ENCODE measurements around the gene GLDN. TPM values are rescaled to one million over a fixed set of nuclear protein-coding genes. Genes with fewer than 3 reads are reported as not detected.

Gene GLDN
- total RNA-seq = 3.4 TPM

DNA sequence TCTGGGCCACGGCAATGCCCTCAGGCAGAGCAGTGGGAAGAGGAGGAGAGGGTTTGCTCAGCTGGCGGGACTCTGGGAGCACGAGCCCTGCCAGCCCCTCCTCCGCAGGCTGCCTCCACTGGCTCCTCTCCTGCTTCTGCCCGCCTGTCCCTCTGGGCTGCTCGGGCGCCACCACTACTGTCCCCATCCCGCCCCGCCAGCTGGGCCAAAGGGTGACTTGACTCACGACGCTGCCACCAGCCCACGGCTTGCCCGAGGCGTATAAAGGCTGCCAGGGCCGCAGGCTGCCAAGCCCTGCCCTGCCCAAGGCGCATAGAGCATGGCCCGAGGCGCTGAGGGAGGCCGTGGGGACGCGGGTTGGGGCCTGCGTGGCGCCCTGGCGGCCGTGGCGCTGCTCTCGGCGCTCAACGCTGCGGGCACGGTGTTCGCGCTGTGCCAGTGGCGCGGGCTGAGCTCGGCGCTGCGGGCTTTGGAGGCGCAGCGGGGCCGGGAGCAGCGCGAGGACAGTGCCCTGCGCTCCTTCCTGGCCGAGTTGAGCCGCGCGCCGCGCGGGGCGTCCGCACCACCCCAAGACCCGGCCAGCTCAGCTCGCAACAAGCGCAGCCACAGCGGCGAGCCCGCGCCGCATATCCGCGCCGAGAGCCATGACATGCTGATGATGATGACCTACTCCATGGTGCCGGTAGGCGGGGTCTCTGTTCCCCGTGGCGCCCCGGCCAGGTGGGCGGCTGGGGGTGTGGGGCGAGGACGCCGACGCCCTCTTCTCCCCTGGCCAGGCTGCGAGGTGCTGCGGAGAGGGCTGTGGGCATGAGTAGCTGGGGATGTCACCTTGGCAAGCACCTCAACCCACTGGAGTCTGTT lies at the start of gene GLDN:
Gene GLDN, plus strand, starts transcription at position 290 of the 861 bp plus-strand sequence. Its CDS starts 30 bp downstream, at position 320.
- peak; percentile 40 to 91 for DNase-seq (ENCODE audit: low spot score in 2 of 2)
- Histone ChIP-seq H3K27ac (peak within 1 kb of the TSS; percentile 91 to 94), H3K9me3 (no peaks in the 10 kb centered on the region), H3K4me3 (peak within 1 kb of the TSS; percentile 69 to 77), H3K27me3 (no peaks in the 10 kb centered on the region), H3K36me3 (no peaks in the 10 kb centered on the region), H3K4me1 (peaks cover 3 to 14% of the 10 kb centered on the region in 2 donors)
- intact Hi-C loops (cut with DNase I) = no loop called here
- TF ChIP-seq, protein P1, sequence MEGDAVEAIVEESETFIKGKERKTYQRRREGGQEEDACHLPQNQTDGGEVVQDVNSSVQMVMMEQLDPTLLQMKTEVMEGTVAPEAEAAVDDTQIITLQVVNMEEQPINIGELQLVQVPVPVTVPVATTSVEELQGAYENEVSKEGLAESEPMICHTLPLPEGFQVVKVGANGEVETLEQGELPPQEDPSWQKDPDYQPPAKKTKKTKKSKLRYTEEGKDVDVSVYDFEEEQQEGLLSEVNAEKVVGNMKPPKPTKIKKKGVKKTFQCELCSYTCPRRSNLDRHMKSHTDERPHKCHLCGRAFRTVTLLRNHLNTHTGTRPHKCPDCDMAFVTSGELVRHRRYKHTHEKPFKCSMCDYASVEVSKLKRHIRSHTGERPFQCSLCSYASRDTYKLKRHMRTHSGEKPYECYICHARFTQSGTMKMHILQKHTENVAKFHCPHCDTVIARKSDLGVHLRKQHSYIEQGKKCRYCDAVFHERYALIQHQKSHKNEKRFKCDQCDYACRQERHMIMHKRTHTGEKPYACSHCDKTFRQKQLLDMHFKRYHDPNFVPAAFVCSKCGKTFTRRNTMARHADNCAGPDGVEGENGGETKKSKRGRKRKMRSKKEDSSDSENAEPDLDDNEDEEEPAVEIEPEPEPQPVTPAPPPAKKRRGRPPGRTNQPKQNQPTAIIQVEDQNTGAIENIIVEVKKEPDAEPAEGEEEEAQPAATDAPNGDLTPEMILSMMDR (IDR thresholded peaks at IDR 0.05) = peak in 1 of 3 experiments; percentile 2

DNA sequence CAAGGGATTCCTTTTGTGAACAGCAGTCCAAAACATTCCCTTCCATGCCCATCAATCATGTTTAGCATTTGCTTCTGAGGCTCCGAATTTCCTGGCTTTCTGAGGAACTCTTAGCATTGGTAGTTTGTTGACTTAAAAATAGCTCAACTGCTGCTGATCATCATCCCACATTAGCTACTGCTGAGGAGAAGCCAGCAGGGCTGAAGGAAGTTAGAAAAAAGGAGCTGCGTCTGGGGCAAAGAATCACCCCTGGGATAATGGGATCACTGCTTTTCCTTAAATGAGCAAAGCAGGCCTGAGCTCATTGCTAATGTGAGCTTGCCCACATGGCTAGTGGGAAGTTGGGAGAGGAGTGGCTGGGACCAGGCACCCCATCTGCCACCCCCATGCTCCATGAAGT lies 42.8 kb upstream of the GLDN start:
- no peak for DNase-seq (ENCODE audit: low spot score in 2 of 2)
- Histone ChIP-seq H3K36me3 (no peaks in the 10 kb centered on the region), H3K4me3 (no peak overlapping the region), H3K9me3 (no peaks in the 10 kb centered on the region), H3K27ac (peak overlapping the region; percentile 67 to 71), H3K4me1 (no peaks in the 10 kb centered on the region), H3K27me3 (no peaks in the 10 kb centered on the region)
- TF ChIP-seq, protein P1 (IDR thresholded peaks at IDR 0.05) = no peak
- intact Hi-C loops (cut with DNase I) = no loop called here

DNA sequence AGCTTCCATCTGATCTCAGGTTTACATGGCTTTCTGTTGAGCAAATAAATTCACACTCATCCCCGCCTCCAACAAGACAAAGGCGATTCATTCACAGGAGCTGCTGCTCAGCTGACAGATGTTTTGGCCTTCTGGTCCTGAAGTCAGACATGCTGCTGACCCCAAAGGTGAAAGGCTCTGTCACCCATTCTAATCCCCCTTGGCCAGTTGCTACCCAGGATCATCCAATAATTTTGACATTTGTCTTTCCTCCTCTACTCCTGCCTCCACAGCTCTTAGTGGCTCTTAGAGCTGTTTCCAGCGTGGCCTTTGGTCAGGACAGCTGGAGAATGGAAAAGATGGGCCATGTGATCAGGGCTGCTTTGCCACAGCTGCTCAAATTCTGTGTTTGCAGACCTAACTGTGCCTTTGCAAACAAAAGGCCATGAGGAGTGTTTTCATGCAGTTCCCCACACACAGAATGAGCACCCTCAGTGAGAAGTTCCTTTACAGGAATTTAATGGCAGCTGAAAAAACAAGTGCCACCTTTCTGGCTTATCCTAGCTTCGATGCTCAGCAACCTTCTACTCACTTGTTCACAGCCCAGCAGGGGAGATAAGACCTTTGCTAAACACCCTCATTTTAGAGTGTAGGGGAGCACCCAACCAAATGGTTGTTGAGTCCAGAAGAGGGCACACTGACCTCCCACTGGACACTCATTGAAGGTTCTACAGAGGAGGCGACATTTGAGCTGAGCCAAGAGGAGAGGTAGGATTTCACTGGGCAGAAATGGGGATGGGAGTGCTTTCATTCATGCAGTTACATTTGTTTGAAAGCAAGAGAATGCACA lies 42.1 kb upstream of the GLDN start:
- Histone ChIP-seq H3K27ac (peak overlapping the region; percentile 67 to 71), H3K9me3 (no peaks in the 10 kb centered on the region)
- intact Hi-C loops (cut with DNase I) = no loop called here

DNA sequence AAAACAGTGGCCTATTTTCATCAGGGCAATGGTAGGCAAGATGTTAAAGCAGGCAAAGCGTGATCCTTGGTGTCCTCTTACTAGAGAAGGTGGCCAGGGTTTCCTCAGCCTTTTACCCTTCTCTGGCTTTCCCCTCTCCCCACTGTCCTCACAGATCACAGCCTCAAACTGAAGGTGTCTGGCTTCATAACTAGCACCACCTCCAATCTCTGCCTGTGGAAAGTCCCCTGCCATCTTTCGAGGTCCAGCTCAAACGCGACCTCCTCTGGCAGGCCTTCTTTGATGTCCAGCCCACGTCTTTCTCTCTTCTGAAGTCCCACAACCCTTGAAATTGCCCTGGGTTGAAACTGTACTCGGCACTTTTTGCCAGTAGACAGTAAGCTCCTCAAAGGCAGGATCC lies 39.0 kb upstream of the GLDN start:
- DNase-seq (ENCODE audit: low spot score in 2 of 2) = no peak
- TF ChIP-seq, protein P1 (IDR thresholded peaks at IDR 0.05) = no peak
- Histone ChIP-seq H3K27ac (no peak overlapping the region), H3K27me3 (no peaks in the 10 kb centered on the region), H3K36me3 (no peaks in the 10 kb centered on the region), H3K4me3 (no peak overlapping the region), H3K9me3 (no peaks in the 10 kb centered on the region), H3K4me1 (no peaks in the 10 kb centered on the region)
- intact Hi-C loops (cut with DNase I) = no loop called here

More for the DNA sequence above, 42.1 kb upstream of the GLDN start:
- TF ChIP-seq, protein P1 (IDR thresholded peaks at IDR 0.05) = no peak
- H3K36me3 ChIP-seq = no peaks in the 10 kb centered on the region
- H3K4me1 ChIP-seq = no peaks in the 10 kb centered on the region
- DNase-seq (ENCODE audit: low spot score in 2 of 2) = no peak
- H3K27me3 ChIP-seq = no peaks in the 10 kb centered on the region
- H3K4me3 ChIP-seq = no peak overlapping the region

DNA sequence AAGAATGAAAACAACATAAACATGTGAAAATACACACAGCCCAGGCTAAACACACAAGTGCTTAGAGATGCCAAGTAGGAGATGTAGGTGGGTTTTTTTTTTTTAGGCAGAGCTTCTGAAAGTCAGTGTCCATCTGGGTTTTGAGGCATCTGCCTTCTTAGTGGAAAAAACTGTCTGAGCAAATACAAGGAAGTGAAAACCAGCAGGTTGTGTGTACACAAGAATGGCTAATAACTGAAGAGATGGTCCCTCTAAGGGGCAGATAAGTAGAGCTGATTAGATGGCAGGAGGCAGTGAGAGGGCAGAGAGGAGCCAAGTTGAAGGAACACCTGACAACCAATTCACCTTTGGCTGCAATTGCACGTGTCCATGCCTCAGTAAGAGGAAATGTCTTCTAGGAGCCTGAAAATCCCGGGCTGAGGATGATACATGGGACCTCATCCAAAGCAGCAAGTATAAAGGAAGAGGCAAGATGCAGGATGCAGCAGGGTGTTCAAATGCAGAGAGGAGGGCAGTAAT lies 37.9 kb upstream of the GLDN start:
- no peaks in the 10 kb centered on the region for H3K4me1 ChIP-seq
- no peak overlapping the region for H3K27ac ChIP-seq
- no peaks in the 10 kb centered on the region for H3K9me3 ChIP-seq
- DNase-seq (ENCODE audit: low spot score in 2 of 2) = no peak
- H3K36me3 ChIP-seq = no peaks in the 10 kb centered on the region
- TF ChIP-seq, protein P1 (IDR thresholded peaks at IDR 0.05) = no peak
- no peak overlapping the region for H3K4me3 ChIP-seq
- intact Hi-C loops (cut with DNase I) = no loop called here
- H3K27me3 ChIP-seq = no peaks in the 10 kb centered on the region

All from ascending aorta (tissue), 2 donors.